Mesenchymal stem cell (in vitro differentiated cells and primary cell): ENCODE measurements around the gene OR51B4.

Source experiments
- DNase-seq: peaks from one replicate; pipeline ENCODE4 v3.0.0-alpha.2; 2013
- H2AFZ ChIP-seq: one replicate; pipeline ENCODE4 v1.6.1; 2013; ENCODE audit warnings: low read depth, mild to moderate bottlenecking, control low read depth, inconsistent platforms, low read length, moderate library complexity
- H2AK5ac ChIP-seq: 2 replicates; pipeline ENCODE4 v1.6.1; 2013; ENCODE audit warnings: low read length, moderate library complexity, mild to moderate bottlenecking, inconsistent platforms; ENCODE audit not compliant: severe bottlenecking
- H2BK120ac ChIP-seq: one replicate; pipeline ENCODE4 v1.6.1; 2013; ENCODE audit warnings: low read depth, mild to moderate bottlenecking, inconsistent platforms, low read length, moderate library complexity
- H2BK12ac ChIP-seq, 2 experiments: one replicate each; pipeline ENCODE4 v1.6.1; 2013; ENCODE audit warnings: inconsistent platforms in 2 of 2, low read length in 2 of 2, mild to moderate bottlenecking in 2 of 2, moderate library complexity in 2 of 2, control low read depth in 1 of 2
- H2BK15ac ChIP-seq: one replicate; pipeline ENCODE4 v1.6.1; 2013; ENCODE audit warnings: mild to moderate bottlenecking, low read depth, inconsistent platforms; ENCODE audit not compliant: poor library complexity, severe bottlenecking
- H2BK5ac ChIP-seq: 2 replicates; pipeline ENCODE4 v1.6.1; 2013; ENCODE audit warnings: low read depth, mild to moderate bottlenecking, low read length, control low read depth, inconsistent platforms; ENCODE audit not compliant: poor library complexity, severe bottlenecking
- H3K14ac ChIP-seq, 2 experiments: one replicate each; pipeline ENCODE4 v1.6.1; 2013; ENCODE audit warnings: inconsistent platforms in 2 of 2, low read length in 2 of 2, control low read depth in 1 of 2, mild to moderate bottlenecking in 1 of 2, moderate library complexity in 1 of 2
- H3K18ac ChIP-seq, 2 experiments: one replicate each; pipeline ENCODE4 v1.6.1; 2013; ENCODE audit warnings: inconsistent platforms in 2 of 2, low read length in 2 of 2, control low read depth in 1 of 2, low read depth in 1 of 2, mild to moderate bottlenecking in 1 of 2
- H3K23ac ChIP-seq, 2 experiments: one replicate each; pipeline ENCODE4 v1.6.1; 2013; ENCODE audit warnings: inconsistent platforms in 2 of 2, low read length in 2 of 2, mild to moderate bottlenecking in 2 of 2, moderate library complexity in 2 of 2, control low read depth in 1 of 2
- H3K27ac ChIP-seq: 2 replicates; pipeline ENCODE4 v1.5.1; 2013; ENCODE audit warnings: mild to moderate bottlenecking, moderate library complexity, low read length, control low read depth, inconsistent platforms; ENCODE audit not compliant: poor library complexity, severe bottlenecking
- H3K27me3 ChIP-seq, 2 experiments: 2 replicates each; pipeline versions ENCODE4 v1.6.1 to v1.7.0; 2013; ENCODE audit warnings: low read length in 2 of 2, mild to moderate bottlenecking in 2 of 2, moderate library complexity in 2 of 2, control low read depth in 1 of 2, inconsistent platforms in 1 of 2; ENCODE audit not compliant: control insufficient read depth in 1 of 2, insufficient read depth in 1 of 2
- H3K36me3 ChIP-seq, 2 experiments: 2 replicates each; pipeline versions ENCODE4 v1.6.1 to v1.7.0; 2013; ENCODE audit warnings: low read length in 2 of 2, control low read depth in 1 of 2, inconsistent platforms in 1 of 2, low read depth in 1 of 2, mild to moderate bottlenecking in 1 of 2; ENCODE audit not compliant: insufficient read depth in 2 of 2, control insufficient read depth in 1 of 2
- H3K4ac ChIP-seq, 2 experiments: one replicate each; pipeline ENCODE4 v1.6.1; 2013; ENCODE audit warnings: inconsistent platforms in 2 of 2, low read length in 2 of 2, mild to moderate bottlenecking in 2 of 2, moderate library complexity in 2 of 2, control low read depth in 1 of 2, low read depth in 1 of 2
- H3K4me1 ChIP-seq: 2 replicates; pipeline ENCODE4 v1.6.1; 2013; ENCODE audit warnings: low read depth, low read length, control low read depth; ENCODE audit not compliant: control insufficient read depth, insufficient read depth
- H3K4me2 ChIP-seq: 2 replicates; pipeline ENCODE4 v1.6.1; 2013; ENCODE audit warnings: low read length, mild to moderate bottlenecking, inconsistent platforms; ENCODE audit not compliant: poor library complexity, severe bottlenecking
- H3K4me3 ChIP-seq, 2 experiments: 2 replicates each; pipeline versions ENCODE4 v1.5.1 to v1.7.0; 2013; ENCODE audit warnings: low read length in 2 of 2, mild to moderate bottlenecking in 2 of 2, control low read depth in 1 of 2, low read depth in 1 of 2; ENCODE audit not compliant: insufficient read depth in 1 of 2
- H3K79me1 ChIP-seq: replicated peaks from 2 replicates; pipeline ENCODE4 v1.6.1; 2013; ENCODE audit warnings: mild to moderate bottlenecking, control low read depth, low read length, inconsistent platforms; ENCODE audit not compliant: poor library complexity, severe bottlenecking
- H3K9ac ChIP-seq: 2 replicates; pipeline ENCODE4 v1.7.0; 2013; ENCODE audit warnings: mild to moderate bottlenecking, low read length, moderate library complexity
- H3K9me3 ChIP-seq: 2 replicates; pipeline ENCODE4 v1.7.0; 2013; ENCODE audit warnings: mild to moderate bottlenecking, low read length; ENCODE audit not compliant: control insufficient read depth
- H4K8ac ChIP-seq: one replicate; pipeline ENCODE4 v1.6.1; 2013; ENCODE audit warnings: inconsistent platforms, mild to moderate bottlenecking, low read length, moderate library complexity
- H4K91ac ChIP-seq: one replicate; pipeline ENCODE4 v1.6.1; 2013; ENCODE audit warnings: mild to moderate bottlenecking, low read length, inconsistent platforms
- WGBS: methylation state at CpG from one replicate; pipeline ENCODE4 v1.1.7; 2013; ENCODE audit warnings: mixed read lengths; 5-methylcytosine and 5-hydroxymethylcytosine counted together

Gene OR51B4

DNA sequence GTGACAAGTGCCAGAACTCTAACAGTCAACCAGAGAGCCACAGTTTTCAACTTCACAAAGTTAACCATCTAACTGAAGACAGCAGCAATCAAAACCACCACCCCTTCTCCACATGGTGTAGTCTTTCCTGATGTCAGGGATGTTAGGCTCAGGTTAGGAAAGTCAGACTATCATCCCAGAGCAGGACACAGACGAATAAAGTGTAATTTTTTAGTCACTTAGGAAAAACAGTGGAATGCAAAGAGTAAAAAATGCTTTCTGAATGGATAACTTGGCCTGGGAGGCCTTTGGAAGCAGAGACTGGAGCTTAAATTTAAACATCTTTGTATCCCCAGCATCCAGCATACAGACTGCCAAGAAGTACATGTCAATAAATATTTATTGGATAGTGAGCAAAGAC is 15.4 kb downstream of the OR51B4 start:
- no peak overlapping the region for H2BK12ac ChIP-seq
- H2BK120ac ChIP-seq: no peak overlapping the region
- H4K91ac ChIP-seq: no peak overlapping the region
- H2AK5ac ChIP-seq: no peak overlapping the region
- WGBS: 100% methylated on average over 1 of the region's 1 CpG
- H3K9ac ChIP-seq: no peak overlapping the region
- no peak overlapping the region for H3K27ac ChIP-seq
- H3K27me3 ChIP-seq: no peaks in the 10 kb centered on the region
- H3K4me2 ChIP-seq: no peak overlapping the region
- H3K79me1 ChIP-seq: no peaks in the 10 kb centered on the region
- no peak overlapping the region for H4K8ac ChIP-seq
- no peak overlapping the region for H2BK5ac ChIP-seq
- H3K36me3 ChIP-seq: no peaks in the 10 kb centered on the region
- no peak overlapping the region for H3K4me3 ChIP-seq
- no peak overlapping the region for H2AFZ ChIP-seq
- no peak overlapping the region for H3K18ac ChIP-seq
- H3K4me1 ChIP-seq: no peaks in the 10 kb centered on the region
- no peak for DNase-seq
- H3K14ac ChIP-seq: no peak overlapping the region
- no peak overlapping the region for H3K23ac ChIP-seq
- H3K4ac ChIP-seq: no peak overlapping the region
- no peak overlapping the region for H2BK15ac ChIP-seq
- H3K9me3 ChIP-seq: no peaks in the 10 kb centered on the region

DNA sequence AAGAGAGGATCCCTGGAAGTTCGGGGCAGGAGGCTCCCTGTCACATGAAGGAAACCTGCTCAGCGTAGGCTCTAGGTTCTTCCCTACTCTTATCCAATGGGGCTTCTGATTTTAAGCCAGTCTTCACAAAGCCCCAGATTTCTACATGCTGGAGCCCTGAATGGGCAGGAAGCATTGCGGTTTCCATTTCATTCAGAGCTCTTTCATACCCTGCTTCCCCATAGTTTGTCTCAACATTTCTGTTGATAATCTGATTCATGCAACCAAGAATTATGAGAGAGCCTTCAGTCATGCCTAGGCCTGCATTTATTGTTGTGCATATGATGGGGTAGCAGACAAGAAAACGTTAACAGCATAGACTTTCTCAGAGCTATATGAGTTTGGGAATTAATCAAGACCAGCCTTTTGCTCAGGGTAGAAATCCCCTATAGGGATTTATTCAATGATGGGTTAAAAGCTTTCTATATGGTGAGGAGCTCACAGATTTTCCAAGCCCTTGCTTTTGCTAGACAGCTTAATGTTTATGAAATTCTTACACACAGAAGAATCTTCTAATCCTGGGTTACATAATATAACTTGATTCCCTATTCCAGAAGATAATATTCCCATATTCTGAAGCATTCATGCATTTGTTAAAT is 15.9 kb downstream of the OR51B4 start:
- H2BK12ac ChIP-seq: no peak overlapping the region
- H2AK5ac ChIP-seq: no peak overlapping the region
- no peaks in the 10 kb centered on the region for H3K36me3 ChIP-seq
- H3K18ac ChIP-seq: no peak overlapping the region
- no peak overlapping the region for H3K23ac ChIP-seq
- H3K14ac ChIP-seq: no peak overlapping the region
- H3K9me3 ChIP-seq: no peaks in the 10 kb centered on the region
- no peak overlapping the region for H3K9ac ChIP-seq
- H3K4me2 ChIP-seq: no peak overlapping the region
- H4K8ac ChIP-seq: no peak overlapping the region
- H4K91ac ChIP-seq: no peak overlapping the region
- H2AFZ ChIP-seq: no peak overlapping the region
- H3K27ac ChIP-seq: no peak overlapping the region
- no peak overlapping the region for H2BK5ac ChIP-seq
- no peak overlapping the region for H2BK120ac ChIP-seq
- H3K4ac ChIP-seq: no peak overlapping the region
- DNase-seq: no peak
- WGBS: 91% methylated on average over 4 of the region's 4 CpGs
- peaks cover 3% of the 10 kb centered on the region for H3K4me1 ChIP-seq
- H3K79me1 ChIP-seq: no peaks in the 10 kb centered on the region
- no peak overlapping the region for H3K4me3 ChIP-seq
- H3K27me3 ChIP-seq: no peaks in the 10 kb centered on the region
- H2BK15ac ChIP-seq: no peak overlapping the region

DNA sequence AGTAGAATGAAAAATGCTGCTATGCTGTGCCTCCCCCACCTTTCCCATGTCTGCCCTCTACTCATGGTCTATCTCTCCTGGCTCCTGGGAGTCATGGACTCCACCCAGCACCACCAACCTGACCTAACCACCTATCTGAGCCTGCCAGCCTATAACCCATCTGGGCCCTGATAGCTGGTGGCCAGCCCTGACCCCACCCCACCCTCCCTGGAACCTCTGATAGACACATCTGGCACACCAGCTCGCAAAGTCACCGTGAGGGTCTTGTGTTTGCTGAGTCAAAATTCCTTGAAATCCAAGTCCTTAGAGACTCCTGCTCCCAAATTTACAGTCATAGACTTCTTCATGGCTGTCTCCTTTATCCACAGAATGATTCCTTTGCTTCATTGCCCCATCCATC is 17.1 kb downstream of the OR51B4 start:
- H3K4ac ChIP-seq: no peak overlapping the region
- H3K23ac ChIP-seq: no peak overlapping the region
- H3K18ac ChIP-seq: no peak overlapping the region
- H3K14ac ChIP-seq: no peak overlapping the region
- no peak overlapping the region for H3K4me3 ChIP-seq
- no peaks in the 10 kb centered on the region for H3K36me3 ChIP-seq
- H3K4me2 ChIP-seq: no peak overlapping the region
- no peaks in the 10 kb centered on the region for H3K9me3 ChIP-seq
- H3K79me1 ChIP-seq: no peaks in the 10 kb centered on the region
- no peak overlapping the region for H4K8ac ChIP-seq
- no peak overlapping the region for H2BK120ac ChIP-seq
- H2BK5ac ChIP-seq: no peak overlapping the region
- H2BK12ac ChIP-seq: no peak overlapping the region
- WGBS: 91% methylated on average over 2 of the region's 2 CpGs
- no peak overlapping the region for H2AFZ ChIP-seq
- H3K27ac ChIP-seq: no peak overlapping the region
- no peak overlapping the region for H4K91ac ChIP-seq
- H3K4me1 ChIP-seq: peaks cover 3% of the 10 kb centered on the region
- no peak for DNase-seq
- H2BK15ac ChIP-seq: peak overlapping the region; percentile 61
- H3K9ac ChIP-seq: no peak overlapping the region
- no peaks in the 10 kb centered on the region for H3K27me3 ChIP-seq
- no peak overlapping the region for H2AK5ac ChIP-seq

DNA sequence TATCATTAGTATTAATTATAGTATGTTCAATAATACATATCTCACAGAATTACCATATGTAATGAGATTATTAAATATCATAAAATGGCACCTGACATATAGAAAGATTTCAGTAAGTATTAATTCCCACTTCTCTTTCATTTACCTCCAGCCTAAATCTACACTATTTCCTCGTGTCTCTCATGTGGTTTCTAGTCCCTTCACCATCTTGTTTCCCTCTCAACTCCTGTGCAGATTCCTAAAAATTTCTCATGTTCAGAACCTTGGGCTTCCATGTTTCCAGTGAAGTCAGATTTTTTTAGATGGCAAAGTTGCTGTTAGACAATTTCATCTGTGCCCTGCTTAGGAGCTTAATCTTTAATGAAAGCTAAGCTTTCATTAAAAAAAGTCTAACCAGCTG is 17.9 kb downstream of the OR51B4 start:
- H4K91ac ChIP-seq: no peak overlapping the region
- WGBS: 96% methylated on average over 1 of the region's 1 CpG

More for the DNA sequence above, 17.9 kb downstream of the OR51B4 start:
- H3K4me1 ChIP-seq: peaks cover 3% of the 10 kb centered on the region
- no peak overlapping the region for H2BK15ac ChIP-seq
- H3K9me3 ChIP-seq: no peaks in the 10 kb centered on the region
- H2BK5ac ChIP-seq: no peak overlapping the region
- H2BK12ac ChIP-seq: no peak overlapping the region
- no peak overlapping the region for H2AFZ ChIP-seq
- no peak overlapping the region for H3K14ac ChIP-seq
- DNase-seq: no peak
- H2AK5ac ChIP-seq: no peak overlapping the region
- H3K36me3 ChIP-seq: no peaks in the 10 kb centered on the region
- no peak overlapping the region for H3K23ac ChIP-seq
- no peak overlapping the region for H3K27ac ChIP-seq
- no peak overlapping the region for H2BK120ac ChIP-seq
- H3K9ac ChIP-seq: no peak overlapping the region
- no peaks in the 10 kb centered on the region for H3K79me1 ChIP-seq
- H3K4ac ChIP-seq: no peak overlapping the region
- H3K4me2 ChIP-seq: no peak overlapping the region
- no peak overlapping the region for H3K18ac ChIP-seq
- H3K27me3 ChIP-seq: no peaks in the 10 kb centered on the region
- no peak overlapping the region for H3K4me3 ChIP-seq
- H4K8ac ChIP-seq: no peak overlapping the region
